GM12865 (cell line): Measurements from ENCODE around the gene IFI44L.

Experiments used
- DNase-seq: peaks from one replicate; pipeline ENCODE4 v3.0.0; 2010; ENCODE audit warnings: low read depth
- H3K4me3 ChIP-seq: 2 replicates; pipeline ENCODE4 v1.5.1; 2011; ENCODE audit warnings: mild to moderate bottlenecking, low read depth, low read length, control low read depth
- CTCF ChIP-seq: IDR thresholded peaks from 2 replicates; pipeline ENCODE4 v1.5.1; 2011; ENCODE audit warnings: low read length, control low read depth, low read depth, inconsistent platforms; ENCODE audit not compliant: insufficient read depth; ENCODE audit errors: missing control alignments

The IFI44L gene

GRCh38 chr1:78633209-78633608 lies 13.0 kb downstream of the IFI44L start:
- DNase-seq, result peak; percentile 28
- no peak for TF ChIP-seq CTCF
- H3K4me3 ChIP-seq, result no peak overlapping the region

- H3K4me3 ChIP-seq, result no peak overlapping the region
- peak; percentile 27 for DNase-seq
- TF ChIP-seq CTCF, result no peak
These were observed 20.2 kb downstream of the IFI44L start for GRCh38 chr1:78640462-78640861.

GRCh38 chr1:78641558-78641957 lies 21.3 kb downstream of the IFI44L start:
- no peak for TF ChIP-seq CTCF
- no peak for DNase-seq

GRCh38 chr1:78645723-78646122 lies 25.5 kb downstream of the IFI44L start:
- DNase-seq, result no peak
- H3K4me3 ChIP-seq, result no peak overlapping the region
- no peak for TF ChIP-seq CTCF

More at GRCh38 chr1:78641558-78641957, 21.3 kb downstream of the IFI44L start:
- no peak overlapping the region for H3K4me3 ChIP-seq

- no peak overlapping the region for H3K4me3 ChIP-seq
- DNase-seq, result no peak
- no peak for TF ChIP-seq CTCF
These were observed 27.0 kb downstream of the IFI44L start for GRCh38 chr1:78647238-78647637.

GRCh38 chr1:78649628-78650027 lies 29.4 kb downstream of the IFI44L start, which contains the start of gene IFI44:
Gene IFI44 (plus strand): TSS chr1:78649831. CDS start chr1:78650196, 365 bp downstream.
- DNase-seq, result peak; percentile 89
- peak within 1 kb of the TSS; percentile 81 for H3K4me3 ChIP-seq
- TF ChIP-seq CTCF, result no peak

GRCh38 chr1:78650114-78650660 lies 29.9 kb downstream of the IFI44L start:
- peak; percentile 31 for DNase-seq
- no peak for TF ChIP-seq CTCF
- H3K4me3 ChIP-seq, result peak overlapping the region; percentile 81
